Fibroblast of the aortic adventitia (primary cell): ENCODE measurements around the gene P2RX6. TPM values are rescaled to one million over a fixed set of nuclear protein-coding genes. Genes with fewer than 3 reads are reported as not detected.
"Not testable (repeated sequence)": the region's sequence is repeated elsewhere in the genome, so short reads cannot be mapped to it uniquely, and the experiment has no call there.

Experiments
- DNase-seq: peaks from one replicate; pipeline ENCODE4 v3.0.0-alpha.2; 2010; ENCODE audit warnings: low read depth
- H3K4me3 ChIP-seq: 2 replicates; pipeline ENCODE4 v1.5.1; 2011; ENCODE audit warnings: low read depth, mild to moderate bottlenecking, control low read depth, low read length, moderate library complexity
- total RNA-seq: library from RNA; depleted of rRNA; stranded (reverse); fragments of >200 nt; gene quantifications from 2 replicates; pipeline ENCODE4 v1.2.3, GENCODE V29; 2012; ENCODE audit warnings: low replicate concordance
- TF ChIP-seq, protein P1 (sequence below): IDR thresholded peaks from 2 replicates; pipeline ENCODE4 v1.5.1; 2011; ENCODE audit warnings: mild to moderate bottlenecking, low read length, control low read depth, inconsistent platforms; ENCODE audit not compliant: insufficient read depth

P2RX6 gene
- total RNA-seq, 1 donor: 0.63 TPM

DNA sequence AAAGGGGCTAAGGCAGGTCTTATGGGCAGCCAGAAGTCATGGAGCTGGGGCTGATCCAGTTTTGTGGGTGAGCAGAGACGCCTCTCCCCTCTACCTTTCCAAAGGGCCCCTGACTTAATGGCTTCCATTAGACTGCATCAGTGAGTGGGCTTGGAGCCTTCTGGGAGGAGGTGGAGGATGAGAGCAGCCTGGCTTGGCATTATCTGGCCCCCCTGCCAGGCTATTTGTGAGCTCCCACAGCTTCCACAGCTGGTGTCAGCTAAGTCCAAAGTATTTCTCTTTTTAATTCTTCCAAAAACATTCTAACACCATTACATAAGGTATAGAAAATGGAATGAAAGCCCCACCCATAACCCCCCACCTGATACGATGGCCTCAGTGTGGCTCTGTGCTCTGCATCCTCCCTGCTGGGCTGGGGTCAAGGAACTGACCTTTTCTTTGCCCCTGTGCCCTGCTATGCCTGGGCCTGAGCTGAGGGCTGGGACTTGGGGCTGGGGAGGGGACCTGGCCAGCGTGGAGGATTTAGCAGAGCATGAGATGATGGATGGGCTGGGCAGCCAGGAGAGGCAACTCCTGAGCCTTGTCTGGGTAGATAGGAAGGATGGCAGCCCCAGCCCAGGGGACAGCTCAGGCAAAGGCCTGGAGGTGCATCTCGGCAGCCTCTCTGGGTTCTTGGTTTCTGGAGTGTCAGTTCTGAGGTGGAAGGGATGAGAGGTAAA is 43.9 kb upstream of the P2RX6 start:
- TF ChIP-seq, protein P1, sequence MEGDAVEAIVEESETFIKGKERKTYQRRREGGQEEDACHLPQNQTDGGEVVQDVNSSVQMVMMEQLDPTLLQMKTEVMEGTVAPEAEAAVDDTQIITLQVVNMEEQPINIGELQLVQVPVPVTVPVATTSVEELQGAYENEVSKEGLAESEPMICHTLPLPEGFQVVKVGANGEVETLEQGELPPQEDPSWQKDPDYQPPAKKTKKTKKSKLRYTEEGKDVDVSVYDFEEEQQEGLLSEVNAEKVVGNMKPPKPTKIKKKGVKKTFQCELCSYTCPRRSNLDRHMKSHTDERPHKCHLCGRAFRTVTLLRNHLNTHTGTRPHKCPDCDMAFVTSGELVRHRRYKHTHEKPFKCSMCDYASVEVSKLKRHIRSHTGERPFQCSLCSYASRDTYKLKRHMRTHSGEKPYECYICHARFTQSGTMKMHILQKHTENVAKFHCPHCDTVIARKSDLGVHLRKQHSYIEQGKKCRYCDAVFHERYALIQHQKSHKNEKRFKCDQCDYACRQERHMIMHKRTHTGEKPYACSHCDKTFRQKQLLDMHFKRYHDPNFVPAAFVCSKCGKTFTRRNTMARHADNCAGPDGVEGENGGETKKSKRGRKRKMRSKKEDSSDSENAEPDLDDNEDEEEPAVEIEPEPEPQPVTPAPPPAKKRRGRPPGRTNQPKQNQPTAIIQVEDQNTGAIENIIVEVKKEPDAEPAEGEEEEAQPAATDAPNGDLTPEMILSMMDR: no peak
- H3K4me3 ChIP-seq: no peak overlapping the region

DNA sequence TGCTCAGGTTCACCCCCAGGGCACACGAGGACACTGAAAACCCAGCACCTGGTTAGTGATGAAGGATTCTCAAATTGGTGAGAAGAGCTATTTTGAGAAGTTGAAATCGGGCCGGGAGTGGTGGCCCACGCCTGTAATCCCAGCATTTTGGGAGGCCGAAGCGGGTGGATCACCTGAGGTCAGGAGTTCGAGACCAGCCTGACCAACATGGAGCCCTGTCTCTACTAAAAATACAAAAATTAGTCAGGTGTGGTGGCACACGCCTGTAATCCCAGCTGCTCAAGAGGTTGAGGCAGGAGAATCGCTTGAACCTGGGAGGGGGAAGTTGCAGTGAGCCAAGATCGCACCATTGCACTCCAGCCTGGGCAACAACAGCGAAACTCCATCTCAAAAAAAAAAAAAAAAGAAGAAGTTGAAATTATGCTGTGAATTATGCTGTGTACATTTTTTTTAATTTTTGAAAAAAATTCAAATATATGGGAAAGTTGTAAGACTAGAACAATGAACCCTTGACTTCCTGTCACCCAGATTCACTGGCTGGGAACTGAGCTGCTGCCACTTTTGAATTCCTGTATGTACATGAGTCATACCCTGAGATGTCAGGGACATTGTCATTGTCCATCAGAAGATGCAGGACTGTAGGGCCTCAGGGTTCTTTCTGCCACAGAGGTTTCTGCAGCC is 42.8 kb upstream of the P2RX6 start:
- not testable (repeated sequence) for H3K4me3 ChIP-seq, DNase-seq

More for the DNA sequence above, 43.9 kb upstream of the P2RX6 start:
- DNase-seq: no peak

DNA sequence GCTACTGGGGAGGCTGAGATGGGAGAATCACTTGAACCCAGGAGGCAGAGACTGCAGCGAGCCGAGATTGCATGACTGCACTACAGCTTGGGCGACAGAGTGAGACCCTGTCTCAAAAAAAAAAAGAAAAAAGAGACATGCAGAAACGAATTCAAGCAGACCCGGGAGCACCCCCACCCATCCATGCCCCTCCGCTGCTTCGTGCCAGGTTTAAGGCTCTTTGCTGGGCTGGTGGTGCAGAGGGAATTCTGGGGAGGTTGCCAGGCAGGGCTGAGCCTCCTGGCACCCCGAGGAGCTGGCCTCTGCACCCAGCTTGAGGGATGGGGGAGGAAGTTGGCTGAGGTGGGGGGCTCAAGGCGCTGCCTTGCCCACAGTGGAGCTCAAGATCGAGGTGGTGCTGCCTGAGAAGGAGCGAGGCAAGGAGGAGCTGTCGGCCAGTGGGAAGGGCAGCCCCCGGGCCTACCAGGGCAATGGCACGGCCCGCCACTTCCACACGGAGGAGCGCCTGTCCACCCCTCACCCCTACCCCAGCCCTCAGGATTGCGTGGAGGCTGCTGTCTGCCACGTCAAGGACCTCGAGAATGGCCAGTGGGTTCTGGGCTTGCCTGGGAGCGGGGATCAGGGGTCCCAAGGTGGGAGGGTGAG is 41.9 kb upstream of the P2RX6 start:
- H3K4me3 ChIP-seq: no peak overlapping the region
- DNase-seq: no peak
- TF ChIP-seq, protein P1: no peak

DNA sequence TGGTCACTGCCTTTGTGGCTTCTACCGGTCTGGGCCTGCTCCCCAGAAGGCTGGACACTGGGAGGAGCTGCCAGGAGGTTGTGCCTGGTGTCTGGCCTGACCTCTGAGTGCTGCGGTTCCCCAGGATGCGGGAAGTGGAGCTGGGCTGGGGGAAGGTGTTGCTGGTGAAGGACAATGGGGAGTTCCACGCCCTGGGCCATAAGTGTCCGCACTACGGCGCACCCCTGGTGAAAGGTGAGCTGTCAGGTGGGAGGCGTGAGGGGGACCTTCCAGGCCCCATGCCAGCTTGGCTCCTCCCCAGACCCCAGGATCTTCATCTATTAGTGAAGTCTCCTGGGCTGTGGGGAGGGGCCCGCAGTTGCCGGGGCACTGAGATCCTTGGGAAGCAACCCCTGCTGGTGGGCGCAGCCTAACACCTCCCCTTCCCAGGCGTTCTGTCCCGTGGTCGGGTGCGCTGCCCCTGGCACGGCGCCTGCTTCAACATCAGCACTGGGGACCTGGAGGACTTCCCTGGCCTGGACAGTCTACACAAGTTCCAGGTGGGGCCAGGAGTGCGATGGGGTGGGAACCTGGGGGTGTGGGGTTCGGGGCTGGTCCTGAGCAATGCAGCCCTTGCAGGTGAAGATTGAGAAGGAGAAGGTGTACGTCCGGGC is 41.2 kb upstream of the P2RX6 start:
- TF ChIP-seq, protein P1: no peak
- H3K4me3 ChIP-seq: no peak overlapping the region
- no peak for DNase-seq

DNA sequence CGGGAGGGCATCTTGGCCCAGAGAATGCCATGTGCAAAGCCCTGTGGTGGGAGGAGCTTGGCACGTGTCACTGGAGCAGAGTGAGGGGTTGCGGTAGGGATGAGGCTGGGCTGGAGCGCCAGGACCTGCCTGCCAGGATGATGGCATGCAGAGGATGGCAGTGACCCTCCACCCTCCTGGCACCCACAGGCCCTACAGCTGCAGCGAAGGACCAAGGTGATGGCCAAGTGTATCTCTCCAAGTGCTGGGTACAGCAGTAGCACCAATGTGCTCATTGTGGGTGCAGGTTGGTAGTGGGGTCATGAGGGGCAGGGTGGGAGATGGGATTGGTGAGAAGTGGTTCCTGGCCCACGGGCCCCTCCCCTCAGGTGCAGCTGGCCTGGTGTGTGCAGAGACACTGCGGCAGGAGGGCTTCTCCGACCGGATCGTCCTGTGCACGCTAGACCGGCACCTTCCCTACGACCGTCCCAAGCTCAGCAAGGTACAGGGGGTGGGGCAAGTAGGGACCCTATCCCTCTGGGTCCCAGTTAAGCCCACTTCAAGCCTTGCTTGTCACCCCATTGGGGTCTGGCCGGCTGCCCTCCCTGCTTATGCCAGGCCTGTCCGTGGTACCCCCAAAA is 40.5 kb upstream of the P2RX6 start:
- TF ChIP-seq, protein P1: no peak
- DNase-seq: no peak
- no peak overlapping the region for H3K4me3 ChIP-seq

DNA sequence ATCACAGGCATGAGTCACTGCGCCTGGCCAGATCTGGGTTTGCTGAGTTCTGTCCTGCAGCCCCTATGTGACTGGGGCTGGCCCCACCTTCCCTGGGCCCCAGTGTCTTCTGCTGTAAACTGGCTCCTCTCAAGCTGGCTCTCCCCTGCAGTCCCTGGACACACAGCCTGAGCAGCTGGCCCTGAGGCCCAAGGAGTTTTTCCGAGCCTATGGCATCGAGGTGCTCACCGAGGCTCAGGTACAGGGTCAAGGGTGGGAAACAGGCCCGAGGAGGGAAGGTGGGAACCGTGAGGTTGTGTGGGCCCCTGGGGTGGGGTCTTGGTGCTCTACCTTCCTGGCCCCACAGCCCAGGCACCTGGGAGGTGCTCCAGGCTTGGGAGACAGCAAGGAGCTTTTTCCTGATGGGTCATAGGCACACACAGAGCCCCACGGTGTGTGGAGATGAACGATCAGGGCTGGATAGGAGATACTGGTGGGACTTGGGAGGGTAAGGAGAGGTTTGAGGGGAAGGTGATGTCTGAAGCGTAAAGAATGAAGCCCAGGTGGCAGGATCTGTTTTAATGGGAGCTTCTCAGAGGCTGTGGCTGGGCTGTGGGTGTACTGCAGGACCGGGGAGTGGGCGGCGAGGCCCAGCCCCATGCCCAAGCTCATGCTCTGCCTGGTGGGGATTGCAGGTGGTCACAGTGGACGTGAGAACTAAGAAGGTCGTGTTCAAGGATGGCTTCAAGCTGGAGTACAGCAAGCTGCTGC is 39.2 kb upstream of the P2RX6 start:
- no peak overlapping the region for H3K4me3 ChIP-seq
- TF ChIP-seq, protein P1: no peak
- DNase-seq: no peak
